HepG2 (cell line): Measurements from ENCODE around the gene ANKS3. TPM values are rescaled to one million over a fixed set of nuclear protein-coding genes. Genes with fewer than 3 reads are reported as not detected.

Source experiments
- ATAC-seq: fragments of 200-7000 bp; cut with Tn5 transposase; 3 replicates; pipeline ENCODE4 v1.9.1; 2020; ENCODE audit warnings: mild to moderate bottlenecking, moderate library complexity
- BruUV-seq: library from RNA; stranded (reverse); fragments of 400-500 nt; replicated peaks from 2 replicates; lab custom pipeline; 2021; lab: Mats Ljungman, UMichigan
- CTCF ChIA-PET: fragments of 300-600 bp; formaldehyde crosslinking; extraction: SDS; loops from one replicate; lab custom pipeline; 2021; ENCODE audit warnings: low total read pairs, inconsistent platforms, low intra/inter-chr PET ratio; lab: Yijun Ruan, JAX
- POLR2A ChIA-PET: fragments of 350-600 bp; sonication (Branson Sonifier 250); formaldehyde crosslinking; loops from one replicate; lab custom pipeline; 2020; ENCODE audit warnings: antibody characterized with exemption, inconsistent platforms; lab: Yijun Ruan, JAX
- DNase-seq: peaks from one replicate; pipeline ENCODE4 v3.0.0-alpha.2; 2015; ENCODE audit warnings: low spot score
- FAIRE-seq: peaks from 3 replicates; lab custom pipeline; 2011; peaks lifted over from hg19 to GRCh38; lab: Jason Lieb, UNC
- H2AFZ ChIP-seq: one replicate; pipeline ENCODE4 v1.6.1; 2011; ENCODE audit warnings: low read length, inconsistent platforms
- H3K27ac ChIP-seq: fragments of 300-600 bp; 3 replicates; pipeline ENCODE4 v1.8.0; 2011; ENCODE audit warnings: mixed run types, mild to moderate bottlenecking, mixed read lengths, low read length, inconsistent platforms; ENCODE audit not compliant: insufficient read depth; ENCODE audit errors: extremely low read length
- H3K27me3 ChIP-seq, 2 experiments: fragments of 200-600 bp in 1 of 2; 2 replicates in 1 of 2; 3 replicates in 1 of 2; pipeline versions ENCODE4 v1.6.0 to v1.8.0; 2011; ENCODE audit warnings: low read length in 2 of 2, mild to moderate bottlenecking in 2 of 2, moderate library complexity in 2 of 2, inconsistent platforms in 1 of 2; ENCODE audit not compliant: insufficient read depth in 2 of 2, control insufficient read depth in 1 of 2
- H3K36me3 ChIP-seq, 2 experiments: fragments of 200-600 bp in 1 of 2; replicated peaks in 1 of 2; 2 replicates in 1 of 2; 3 replicates in 1 of 2; pipeline versions ENCODE4 v1.5.1 to v1.8.0; 2011; ENCODE audit warnings: low read length in 2 of 2, inconsistent platforms in 1 of 2; ENCODE audit not compliant: insufficient read depth in 2 of 2, control insufficient read depth in 1 of 2
- H3K4me1 ChIP-seq: 2 replicates; pipeline ENCODE4 v1.5.1; 2012; ENCODE audit warnings: low read length, inconsistent platforms; ENCODE audit not compliant: insufficient read depth
- H3K4me2 ChIP-seq: 2 replicates; pipeline ENCODE4 v1.6.0; 2011; ENCODE audit warnings: low read depth, low read length, inconsistent platforms
- H3K4me3 ChIP-seq, 3 experiments: fragments of 200-600 bp in 1 of 3; sonication (generic), shearing (Covaris generic) in 1 of 3; replicated peaks in 1 of 3; 2 replicates each; pipeline ENCODE4 v1.5.1; 2011 to 2016; ENCODE audit warnings: low read length in 3 of 3, inconsistent platforms in 2 of 3, low read depth in 2 of 3, mild to moderate bottlenecking in 2 of 3, control low read depth in 1 of 3, mixed read lengths in 1 of 3; ENCODE audit not compliant: insufficient read depth in 1 of 3
- H3K79me2 ChIP-seq: one replicate; pipeline ENCODE4 v1.6.1; 2011; ENCODE audit warnings: low read length, inconsistent platforms; ENCODE audit not compliant: insufficient read depth
- H3K9ac ChIP-seq: 2 replicates; pipeline ENCODE4 v1.6.0; 2011; ENCODE audit warnings: mild to moderate bottlenecking, low read depth, low read length, inconsistent platforms; ENCODE audit not compliant: insufficient read depth
- H3K9me3 ChIP-seq: 2 replicates; pipeline ENCODE4 v1.5.1; 2012; ENCODE audit warnings: mild to moderate bottlenecking, low read length
- H4K20me1 ChIP-seq: 2 replicates; pipeline ENCODE4 v1.6.0; 2011; ENCODE audit warnings: inconsistent platforms, mild to moderate bottlenecking, low read length, moderate library complexity; ENCODE audit not compliant: insufficient read depth
- FOSL1 ChIP-seq: sonication (generic); formaldehyde crosslinking; IDR thresholded peaks from 2 replicates; pipeline ENCODE4 v1.9.0; 2021; ENCODE audit warnings: missing genetic modification reagents, borderline replicate concordance
- HES4 ChIP-seq: sonication (generic); formaldehyde crosslinking; IDR thresholded peaks from 2 replicates; pipeline ENCODE4 v1.9.0; 2021; ENCODE audit warnings: mild to moderate bottlenecking, missing genetic modification reagents, borderline replicate concordance
- HHEX ChIP-seq: IDR thresholded peaks from 2 replicates; pipeline ENCODE4 v1.6.1; 2016; ENCODE audit warnings: control low read depth
- PCBP1 ChIP-seq: fragments of 200-400 bp; formaldehyde crosslinking; IDR thresholded peaks from 2 replicates; pipeline ENCODE4 v1.6.1; 2017; ENCODE audit warnings: mild to moderate bottlenecking, low read depth, low read length, borderline replicate concordance
- RAD51 ChIP-seq: fragments of 450-650 bp; IDR thresholded peaks from 2 replicates; pipeline ENCODE4 v1.6.1; 2016; ENCODE audit warnings: borderline replicate concordance
- ZFP41 ChIP-seq: sonication (generic); formaldehyde crosslinking; IDR thresholded peaks from 2 replicates; pipeline ENCODE4 v1.4.0; 2020; ENCODE audit warnings: mild to moderate bottlenecking, missing genetic modification reagents, borderline replicate concordance
- ZFP62 ChIP-seq: sonication (generic); formaldehyde crosslinking; IDR thresholded peaks from 2 replicates; pipeline ENCODE4 v1.4.0; 2020; ENCODE audit warnings: missing genetic modification reagents
- ZNF484 ChIP-seq: sonication (generic); formaldehyde crosslinking; IDR thresholded peaks from 2 replicates; pipeline ENCODE4 v1.5.1; 2020; ENCODE audit warnings: mild to moderate bottlenecking, low read depth, missing genetic modification reagents, borderline replicate concordance
- WGBS: methylation state at CpG from one replicate; pipeline ENCODE4 v1.1.6; 2017; ENCODE audit warnings: low lambda C conversion rate; 5-methylcytosine and 5-hydroxymethylcytosine counted together
- in situ Hi-C: cut with HindIII; loops from 2 replicates; pipeline ENCODE4 v1.10.0; 2017; ENCODE audit warnings: low pct_unique_long_range_greater_than_20kb; ENCODE audit not compliant: extremely low pct_ligation_motif_present
- intact Hi-C: fragments of 100-400 bp; cut with micrococcal nuclease; formaldehyde crosslinking; loops from one replicate; pipeline ENCODE4 v1.10.0; 2022; ENCODE audit not compliant: unreplicated experiment
- polyA plus RNA-seq, 8 experiments: library from polyadenylated mRNA; depleted of rRNA in 3 of 8; stranded (reverse) in 7 of 8; unstranded in 1 of 8; fragments of >200 nt; fragmentation: Illumina TruSeq in 4 of 8; extraction: Trizol in 4 of 8; gene quantifications; 2 replicates each; pipeline versions ENCODE4 v1.2.1 to v1.2.3, GENCODE V29; 2011 to 2016; ENCODE audit warnings: low read depth in 4 of 8, missing spikeins in 1 of 8, mixed read lengths in 1 of 8; ENCODE audit not compliant: insufficient read depth in 1 of 8
- total RNA-seq, 5 experiments: library from RNA; depleted of rRNA; stranded (reverse); fragments of >200 nt; fragmentation: Illumina TruSeq; extraction: Trizol; gene quantifications; 2 replicates each; pipeline ENCODE4 v1.2.3, GENCODE V29; 2016; ENCODE audit warnings: low read depth in 1 of 5
- TF ChIP-seq, protein P1 (sequence below): sonication (generic); formaldehyde crosslinking; IDR thresholded peaks from 2 replicates; pipeline ENCODE4 v1.8.0; 2022; ENCODE audit warnings: mild to moderate bottlenecking, missing genetic modification reagents
- TF ChIP-seq, protein P2 (sequence below): sonication (generic); formaldehyde crosslinking; IDR thresholded peaks from 2 replicates; pipeline ENCODE4 v1.8.1; 2023; ENCODE audit warnings: mild to moderate bottlenecking, moderate library complexity, missing genetic modification reagents
- TF ChIP-seq, protein P3 (sequence below), 2 experiments: sonication (generic) in 1 of 2; formaldehyde crosslinking in 1 of 2; IDR thresholded peaks; 2 replicates each; pipeline versions ENCODE4 v1.5.1 to v1.6.1; 2011 to 2020; ENCODE audit warnings: borderline replicate concordance in 1 of 2, low read depth in 1 of 2, low read length in 1 of 2, mild to moderate bottlenecking in 1 of 2, missing genetic modification reagents in 1 of 2, moderate library complexity in 1 of 2
- TF ChIP-seq, protein P4 (sequence below): sonication (generic); formaldehyde crosslinking; IDR thresholded peaks from 2 replicates; pipeline ENCODE4 v1.5.1; 2020; ENCODE audit warnings: missing genetic modification reagents, mild to moderate bottlenecking, borderline replicate concordance

Gene ANKS3
- total and polyA plus RNA-seq, 2 of the 13 experiments (the other 11 are each of a cell fraction or from before 2014, with no cell fraction given) = 11.4 to 15.9 TPM

DNA sequence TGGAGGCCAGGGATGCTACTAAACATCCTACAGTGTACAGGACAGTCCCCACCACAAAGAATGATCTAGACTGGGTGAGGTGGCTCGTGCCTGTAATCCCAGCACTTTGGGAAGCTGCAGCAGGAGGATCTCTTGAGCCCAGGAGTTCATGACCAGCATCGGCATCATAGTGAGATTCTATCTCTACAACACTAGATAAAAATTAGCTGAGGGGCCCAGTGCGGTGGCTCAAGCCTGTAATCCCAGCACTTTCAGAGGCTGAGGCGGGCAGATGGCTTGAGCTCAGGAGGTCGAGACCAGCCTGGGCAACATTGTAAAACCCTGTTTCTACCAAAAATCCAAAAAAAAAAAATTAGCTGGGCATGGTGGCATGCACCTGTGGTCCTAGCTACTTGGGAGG, 38.3 kb upstream of the ANKS3 start:
- ChIA-PET POLR2A (no interaction called here), CTCF (no interaction called here)
- Histone ChIP-seq H2AFZ (no peak overlapping the region), H3K4me3 (no peak overlapping the region), H3K27ac (no peak overlapping the region), H3K36me3 (no peaks in the 10 kb centered on the region), H4K20me1 (no peaks in the 10 kb centered on the region), H3K4me1 (peaks cover 33% of the 10 kb centered on the region), H3K4me2 (peak overlapping the region; percentile 53), H3K9ac (no peak overlapping the region), H3K27me3 (no peaks in the 10 kb centered on the region; a peak in 2 of 5 replicates), H3K79me2 (no peaks in the 10 kb centered on the region), H3K9me3 (no peaks in the 10 kb centered on the region)
- DNase-seq (no peak), ATAC-seq (no peak), FAIRE-seq (no peak)
- intact Hi-C loops (no loop called here), in situ Hi-C loops (no loop called here)
- BruUV-seq = no TSS peak
- no peak for TF ChIP-seq FOSL1
- TF ChIP-seq PCBP1 = no peak
- no peak for TF ChIP-seq ZFP62 (CRISPR knock-in tag)
- TF ChIP-seq ZNF484 (CRISPR knock-in tag) = no peak
- no peak for TF ChIP-seq HES4 (CRISPR knock-in tag)
- TF ChIP-seq, protein P1, sequence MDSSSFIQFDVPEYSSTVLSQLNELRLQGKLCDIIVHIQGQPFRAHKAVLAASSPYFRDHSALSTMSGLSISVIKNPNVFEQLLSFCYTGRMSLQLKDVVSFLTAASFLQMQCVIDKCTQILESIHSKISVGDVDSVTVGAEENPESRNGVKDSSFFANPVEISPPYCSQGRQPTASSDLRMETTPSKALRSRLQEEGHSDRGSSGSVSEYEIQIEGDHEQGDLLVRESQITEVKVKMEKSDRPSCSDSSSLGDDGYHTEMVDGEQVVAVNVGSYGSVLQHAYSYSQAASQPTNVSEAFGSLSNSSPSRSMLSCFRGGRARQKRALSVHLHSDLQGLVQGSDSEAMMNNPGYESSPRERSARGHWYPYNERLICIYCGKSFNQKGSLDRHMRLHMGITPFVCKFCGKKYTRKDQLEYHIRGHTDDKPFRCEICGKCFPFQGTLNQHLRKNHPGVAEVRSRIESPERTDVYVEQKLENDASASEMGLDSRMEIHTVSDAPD = no peak
- TF ChIP-seq HHEX = no peak
- 48% methylated on average over 5 of the region's 5 CpGs for WGBS

DNA sequence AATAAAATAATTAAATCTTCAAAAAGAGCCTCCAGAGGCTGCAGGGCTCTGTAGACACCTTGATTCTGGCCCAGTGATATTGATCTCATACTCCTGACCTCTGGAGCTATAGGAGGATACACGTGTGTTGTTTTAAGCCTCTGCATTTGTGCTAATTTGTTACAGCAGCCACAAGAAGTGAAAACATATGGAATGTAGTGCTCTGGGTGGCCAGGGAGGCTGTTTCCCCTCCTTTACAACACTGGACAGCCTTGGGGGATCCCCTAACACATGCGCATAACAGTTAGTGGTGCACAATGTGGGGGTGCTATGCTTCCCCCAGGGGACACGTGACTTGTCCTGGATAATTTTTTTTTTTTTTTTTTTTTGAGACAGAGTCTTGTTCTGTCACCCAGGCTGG, 37.6 kb upstream of the ANKS3 start:
- Histone ChIP-seq H3K4me3 (no peak overlapping the region), H3K4me2 (peak overlapping the region; percentile 55), H3K27me3 (no peaks in the 10 kb centered on the region; a peak in 2 of 5 replicates), H4K20me1 (no peaks in the 10 kb centered on the region), H3K9me3 (no peaks in the 10 kb centered on the region), H3K79me2 (no peaks in the 10 kb centered on the region), H3K36me3 (no peaks in the 10 kb centered on the region), H3K27ac (no peak overlapping the region), H3K4me1 (peaks cover 33% of the 10 kb centered on the region), H2AFZ (peak overlapping the region; percentile 69), H3K9ac (no peak overlapping the region)
- ATAC-seq = no peak
- no peak for FAIRE-seq
- in situ Hi-C loops = no loop called here
- WGBS = 17% methylated on average over 3 of the region's 3 CpGs
- CTCF ChIA-PET = no interaction called here
- intact Hi-C loops = no loop called here
- POLR2A ChIA-PET = interaction anchor here (0.7 kb wide), 1 partner anchor 261 kb away, joined by 4 read pairs; no protein-coding TSS in a partner anchor
- BruUV-seq = no TSS peak
- no peak for DNase-seq
- TF ChIP-seq, protein P2, sequence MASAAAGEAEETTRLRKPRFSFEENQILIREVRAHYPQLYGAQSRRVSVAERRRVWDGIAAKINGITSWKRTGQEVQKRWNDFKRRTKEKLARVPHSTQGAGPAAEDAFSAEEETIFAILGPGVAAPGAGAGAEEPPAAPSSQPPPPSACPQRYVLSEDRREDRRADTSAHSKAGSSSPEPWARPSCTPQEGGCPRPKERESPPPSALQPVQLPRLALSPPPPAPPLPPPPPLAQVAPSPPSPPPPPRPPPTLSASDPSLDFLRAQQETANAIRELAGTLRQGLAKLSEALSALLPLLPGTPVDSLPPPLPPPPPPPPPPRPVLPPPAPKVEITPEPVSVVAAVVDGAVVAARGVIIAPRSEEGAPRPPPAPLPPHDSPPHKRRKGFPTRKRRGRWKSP (CRISPR knock-in tag) = no peak
- TF ChIP-seq, protein P3, sequence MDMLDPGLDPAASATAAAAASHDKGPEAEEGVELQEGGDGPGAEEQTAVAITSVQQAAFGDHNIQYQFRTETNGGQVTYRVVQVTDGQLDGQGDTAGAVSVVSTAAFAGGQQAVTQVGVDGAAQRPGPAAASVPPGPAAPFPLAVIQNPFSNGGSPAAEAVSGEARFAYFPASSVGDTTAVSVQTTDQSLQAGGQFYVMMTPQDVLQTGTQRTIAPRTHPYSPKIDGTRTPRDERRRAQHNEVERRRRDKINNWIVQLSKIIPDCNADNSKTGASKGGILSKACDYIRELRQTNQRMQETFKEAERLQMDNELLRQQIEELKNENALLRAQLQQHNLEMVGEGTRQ (IDR thresholded peaks at IDR 0.05; ENCODE audit: low read depth, low read length) = no peak
- TF ChIP-seq, protein P3 (CRISPR knock-in tag; IDR thresholded peaks at IDR 0.05; ENCODE audit: borderline replicate concordance) = peak; percentile 61; the same call in 1 of the 2 replicates
- TF ChIP-seq ZFP41 (CRISPR knock-in tag) (no peak), RAD51 (peak; percentile 48; the same call in 1 of the 2 replicates)
- TF ChIP-seq, protein P4, sequence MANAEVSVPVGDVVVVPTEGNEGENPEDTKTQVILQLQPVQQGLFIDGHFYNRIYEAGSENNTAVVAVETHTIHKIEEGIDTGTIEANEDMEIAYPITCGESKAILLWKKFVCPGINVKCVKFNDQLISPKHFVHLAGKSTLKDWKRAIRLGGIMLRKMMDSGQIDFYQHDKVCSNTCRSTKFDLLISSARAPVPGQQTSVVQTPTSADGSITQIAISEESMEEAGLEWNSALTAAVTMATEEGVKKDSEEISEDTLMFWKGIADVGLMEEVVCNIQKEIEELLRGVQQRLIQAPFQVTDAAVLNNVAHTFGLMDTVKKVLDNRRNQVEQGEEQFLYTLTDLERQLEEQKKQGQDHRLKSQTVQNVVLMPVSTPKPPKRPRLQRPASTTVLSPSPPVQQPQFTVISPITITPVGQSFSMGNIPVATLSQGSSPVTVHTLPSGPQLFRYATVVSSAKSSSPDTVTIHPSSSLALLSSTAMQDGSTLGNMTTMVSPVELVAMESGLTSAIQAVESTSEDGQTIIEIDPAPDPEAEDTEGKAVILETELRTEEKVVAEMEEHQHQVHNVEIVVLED (CRISPR knock-in tag) = no peak
